Measurements from ENCODE around the gene ERN1. TPM values are rescaled to one million over a fixed set of nuclear protein-coding genes. Genes with fewer than 3 reads are reported as not detected.

The ERN1 gene
- total and polyA plus RNA-seq, 2 of the 13 experiments (the other 11 are each of a cell fraction or from before 2014, with no cell fraction given): 6.0 to 12.7 TPM

- no peak for TF ChIP-seq ZBTB10 (CRISPR knock-in tag; IDR thresholded peaks at IDR 0.05; ENCODE audit: borderline replicate concordance)
- no peak; the same call in 1 of the 2 replicates for TF ChIP-seq FUBP1 (CRISPR knock-in tag; IDR thresholded peaks at IDR 0.05; ENCODE audit: borderline replicate concordance)
- TF ChIP-seq ZNF792 (CRISPR knock-in tag; IDR thresholded peaks at IDR 0.05): peak; percentile 71
- TF ChIP-seq SRSF1 (optimal IDR thresholded peaks at IDR 0.05; ENCODE audit: low read depth, low read length): peak; percentile 90
- TF ChIP-seq ZNF101 (CRISPR knock-in tag; IDR thresholded peaks at IDR 0.05; ENCODE audit: borderline replicate concordance, low read depth): no peak
- TF ChIP-seq SATB2 (CRISPR knock-in tag; IDR thresholded peaks at IDR 0.05): no peak
- TF ChIP-seq CENPT (CRISPR knock-in tag; IDR thresholded peaks at IDR 0.05; ENCODE audit: low read depth): no peak
- TF ChIP-seq AGO2 (optimal IDR thresholded peaks at IDR 0.05; ENCODE audit: low read depth, low read length): peak; percentile 73
- peak; percentile 65; the same call in 1 of the 2 replicates for TF ChIP-seq HMGXB3 (CRISPR knock-in tag; IDR thresholded peaks at IDR 0.05; ENCODE audit: borderline replicate concordance)
- no peak for TF ChIP-seq E2F2 (CRISPR knock-in tag; IDR thresholded peaks at IDR 0.05; ENCODE audit: borderline replicate concordance)
- TF ChIP-seq SNAPC2 (CRISPR knock-in tag; IDR thresholded peaks at IDR 0.05): peak; percentile 80; the same call in 1 of the 2 replicates
- TF ChIP-seq SP2 (CRISPR knock-in tag; IDR thresholded peaks at IDR 0.05): no peak
- TF ChIP-seq ZNF780A (CRISPR knock-in tag; IDR thresholded peaks at IDR 0.05): no peak
- no peak for TF ChIP-seq ZNF18 (CRISPR knock-in tag; IDR thresholded peaks at IDR 0.05; ENCODE audit: insufficient replicate concordance)
- peak; percentile 75; the same call in 1 of the 2 replicates for TF ChIP-seq ZNF34 (CRISPR knock-in tag; IDR thresholded peaks at IDR 0.05; ENCODE audit: borderline replicate concordance)
- no peak for TF ChIP-seq DNMT3B (CRISPR knock-in tag; conservative IDR thresholded peaks at IDR 0.05)
Measured at GRCh38 chr17:64155751-64156544, 26.0 kb upstream of the ERN1 start (continued).

All from HepG2 (cell line).